ENCODE results near the gene ACIN1.

Gene ACIN1

GRCh38 chr14:23094666-23095195 is at the start of gene ACIN1:
Gene ACIN1 (minus strand): TSS chr14:23095136. CDS start chr14:23095112, 24 bp downstream.
- DNase-seq, result no peak

- DNase-seq, result no peak
Observed at GRCh38 chr14:23143911-23144310, 49.0 kb upstream of the ACIN1 start.

- no peak for DNase-seq
Observed at GRCh38 chr14:23142826-23143225, 47.9 kb upstream of the ACIN1 start.

GRCh38 chr14:23141706-23142444 is 46.9 kb upstream of the ACIN1 start:
- DNase-seq, result peak; percentile 36

GRCh38 chr14:23140371-23140770 is 45.4 kb upstream of the ACIN1 start:
- DNase-seq, result no peak

GRCh38 chr14:23139874-23140273 is 44.9 kb upstream of the ACIN1 start:
- no peak for DNase-seq

GRCh38 chr14:23137813-23138535 is 43.0 kb upstream of the ACIN1 start:
- DNase-seq, result no peak

- DNase-seq, result peak; percentile 50
Observed at GRCh38 chr14:23137192-23137812, 42.4 kb upstream of the ACIN1 start.

- no peak for DNase-seq
Observed at GRCh38 chr14:23136566-23137133, 41.7 kb upstream of the ACIN1 start.

GRCh38 chr14:23132970-23133369 is 38.0 kb upstream of the ACIN1 start:
- DNase-seq, result no peak

- no peak for DNase-seq
Observed at GRCh38 chr14:23131482-23131881, 36.5 kb upstream of the ACIN1 start.

- no peak for DNase-seq
Observed at GRCh38 chr14:23130871-23131270, 35.9 kb upstream of the ACIN1 start.

- DNase-seq, result no peak
Observed at GRCh38 chr14:23129759-23130316, 34.9 kb upstream of the ACIN1 start.

GRCh38 chr14:23128969-23129758 is 34.2 kb upstream of the ACIN1 start:
- DNase-seq, result no peak

GRCh38 chr14:23127861-23128260 is 32.9 kb upstream of the ACIN1 start:
- no peak for DNase-seq

- no peak for DNase-seq
Observed at GRCh38 chr14:23126548-23127278, 31.8 kb upstream of the ACIN1 start.

GRCh38 chr14:23125933-23126524 is 31.1 kb upstream of the ACIN1 start:
- no peak for DNase-seq

- no peak for DNase-seq
Observed at GRCh38 chr14:23125011-23125410, 30.1 kb upstream of the ACIN1 start.

GRCh38 chr14:23124337-23124954 is 29.5 kb upstream of the ACIN1 start:
- no peak for DNase-seq

GRCh38 chr14:23123419-23123818 is 28.5 kb upstream of the ACIN1 start:
- peak; percentile 76 for DNase-seq

GRCh38 chr14:23122086-23122485 is 27.1 kb upstream of the ACIN1 start:
- DNase-seq, result no peak
